Hematopoietic multipotent progenitor cell (in vitro differentiated cells): ENCODE data around the gene PTBP1. TPM values are rescaled to one million over a fixed set of nuclear protein-coding genes. Genes with fewer than 3 reads are reported as not detected.

ENCODE experiments used
- DNase-seq, 3 donors: peaks; one replicate each; pipeline ENCODE4 v3.0.0-alpha.2; 2011 to 2015; ENCODE audit warnings: low read depth in 2 of 3, low spot score in 2 of 3
- total RNA-seq: library from RNA; depleted of rRNA; stranded (reverse); fragments of >200 nt; gene quantifications from one replicate; pipeline ENCODE4 v1.2.3, GENCODE V29; 2012

The PTBP1 gene
- total RNA-seq, 1 donor, result 348 TPM

- DNase-seq, result no peak
These were observed 1.3 kb upstream of the PTBP1 start for GRCh38 chr19:795691-796581.

- peak; percentile 76 to 85 (median 84) for DNase-seq
These were observed 519 bp downstream of the PTBP1 start for GRCh38 chr19:797528-798414.

GRCh38 chr19:798415-799075 is 1.3 kb downstream of the PTBP1 start:
- DNase-seq, result no peak

GRCh38 chr19:799076-799881 is 2.0 kb downstream of the PTBP1 start:
- DNase-seq, result peak in 1 of 3 donors; percentile 18

GRCh38 chr19:800360-801029 is 3.2 kb downstream of the PTBP1 start:
- DNase-seq, result no peak

- DNase-seq, result no peak
These were observed 4.0 kb downstream of the PTBP1 start for GRCh38 chr19:801030-801860.

- DNase-seq, result no peak
These were observed 4.7 kb downstream of the PTBP1 start for GRCh38 chr19:801861-802497.

- no peak for DNase-seq
These were observed 5.3 kb downstream of the PTBP1 start for GRCh38 chr19:802498-803098.

GRCh38 chr19:803099-803561 is 5.9 kb downstream of the PTBP1 start:
- DNase-seq, result no peak

- no peak for DNase-seq
These were observed 6.6 kb downstream of the PTBP1 start for GRCh38 chr19:803686-804418.

- no peak for DNase-seq
These were observed 7.3 kb downstream of the PTBP1 start for GRCh38 chr19:804419-805165.

- no peak for DNase-seq
These were observed 7.9 kb downstream of the PTBP1 start for GRCh38 chr19:805166-805551.

- DNase-seq, result no peak
These were observed 8.6 kb downstream of the PTBP1 start for GRCh38 chr19:805600-806550.

GRCh38 chr19:806815-807421 is 9.7 kb downstream of the PTBP1 start:
- no peak for DNase-seq
